Left ventricle myocardium inferior (tissue), 1 donor: Measurements from ENCODE around the gene KPNB1. TPM values are rescaled to one million over a fixed set of nuclear protein-coding genes. Genes with fewer than 3 reads are reported as not detected.

Experiments
- DNase-seq: peaks from one replicate; pipeline ENCODE4 v3.0.0-alpha.2; 2020
- H3K27ac ChIP-seq: fragments of 200-600 bp; replicated peaks from 2 replicates; pipeline ENCODE4 v1.8.0; 2021
- H3K27me3 ChIP-seq: fragments of 200-600 bp; 2 replicates; pipeline ENCODE4 v1.8.0; 2021; ENCODE audit warnings: low read depth
- H3K36me3 ChIP-seq: fragments of 200-600 bp; 2 replicates; pipeline ENCODE4 v1.8.0; 2021
- H3K4me1 ChIP-seq: fragments of 200-600 bp; 2 replicates; pipeline ENCODE4 v1.8.0; 2021
- H3K4me3 ChIP-seq: fragments of 200-600 bp; 2 replicates; pipeline ENCODE4 v1.8.0; 2021; ENCODE audit warnings: mild to moderate bottlenecking, moderate library complexity
- H3K9me3 ChIP-seq: fragments of 200-600 bp; replicated peaks from 2 replicates; pipeline ENCODE4 v1.8.0; 2021
- intact Hi-C: fragments of 100-400 bp; cut with micrococcal nuclease; formaldehyde crosslinking; loops from one replicate; pipeline ENCODE4 v1.11.0; 2022
- total RNA-seq: library from RNA; stranded (reverse); fragmentation: NEBNext Ultra II Directional; extraction: Animal tissue kit (Norgen Biotek cat#: 25700); gene quantifications from one replicate; pipeline ENCODE4 v1.2.1, GENCODE V29; 2021
- TF ChIP-seq, protein P1 (sequence below): fragments of 200-600 bp; IDR thresholded peaks from 2 replicates; pipeline ENCODE4 v1.8.0; 2021; ENCODE audit warnings: antibody characterized with exemption, mild to moderate bottlenecking, borderline replicate concordance
- donor health status: DM: no; HTN: yes; CAD: no; lungs with severe emphysema.

Gene KPNB1
- total RNA-seq, 1 donor from 2014 or later, result 173 TPM

- TF ChIP-seq, protein P1, sequence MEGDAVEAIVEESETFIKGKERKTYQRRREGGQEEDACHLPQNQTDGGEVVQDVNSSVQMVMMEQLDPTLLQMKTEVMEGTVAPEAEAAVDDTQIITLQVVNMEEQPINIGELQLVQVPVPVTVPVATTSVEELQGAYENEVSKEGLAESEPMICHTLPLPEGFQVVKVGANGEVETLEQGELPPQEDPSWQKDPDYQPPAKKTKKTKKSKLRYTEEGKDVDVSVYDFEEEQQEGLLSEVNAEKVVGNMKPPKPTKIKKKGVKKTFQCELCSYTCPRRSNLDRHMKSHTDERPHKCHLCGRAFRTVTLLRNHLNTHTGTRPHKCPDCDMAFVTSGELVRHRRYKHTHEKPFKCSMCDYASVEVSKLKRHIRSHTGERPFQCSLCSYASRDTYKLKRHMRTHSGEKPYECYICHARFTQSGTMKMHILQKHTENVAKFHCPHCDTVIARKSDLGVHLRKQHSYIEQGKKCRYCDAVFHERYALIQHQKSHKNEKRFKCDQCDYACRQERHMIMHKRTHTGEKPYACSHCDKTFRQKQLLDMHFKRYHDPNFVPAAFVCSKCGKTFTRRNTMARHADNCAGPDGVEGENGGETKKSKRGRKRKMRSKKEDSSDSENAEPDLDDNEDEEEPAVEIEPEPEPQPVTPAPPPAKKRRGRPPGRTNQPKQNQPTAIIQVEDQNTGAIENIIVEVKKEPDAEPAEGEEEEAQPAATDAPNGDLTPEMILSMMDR, result no peak
- no peak overlapping the region for H3K27ac ChIP-seq
- no peaks in the 10 kb centered on the region for H3K27me3 ChIP-seq
- peaks cover 71% of the 10 kb centered on the region for H3K4me1 ChIP-seq
- H3K4me3 ChIP-seq, result no peak overlapping the region
- DNase-seq, result no peak
- H3K36me3 ChIP-seq, result peaks cover 70% of the 10 kb centered on the region
- intact Hi-C loops, result no loop called here
- H3K9me3 ChIP-seq, result no peaks in the 10 kb centered on the region
Observed at GRCh38 chr17:47653442-47653841, 3.7 kb downstream of the KPNB1 start.

DNA sequence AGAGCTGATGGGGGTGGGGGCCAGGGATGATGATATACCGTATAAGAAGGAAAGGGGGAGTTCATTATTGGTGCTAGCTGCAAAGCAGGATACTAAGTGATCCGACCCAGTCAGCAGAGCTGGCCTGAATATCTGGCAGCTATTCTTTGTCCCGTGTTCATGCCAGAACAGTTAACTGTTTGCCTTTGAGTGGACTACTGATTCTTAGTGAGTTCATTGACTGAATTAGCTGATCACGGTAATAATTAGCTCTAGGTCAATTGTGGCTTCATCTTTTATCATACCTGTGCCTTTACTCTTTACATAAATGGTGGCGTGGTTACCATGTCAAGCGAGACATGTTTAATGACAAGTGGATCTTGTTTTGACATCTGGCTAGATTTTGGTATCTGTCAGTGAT, 5.3 kb downstream of the KPNB1 start:
- intact Hi-C loops, result no loop called here
- Histone ChIP-seq H3K27ac (peak overlapping the region; percentile 4), H3K27me3 (no peaks in the 10 kb centered on the region), H3K9me3 (no peaks in the 10 kb centered on the region), H3K36me3 (peaks cover 85% of the 10 kb centered on the region), H3K4me3 (peak overlapping the region; percentile 3), H3K4me1 (peaks cover 69% of the 10 kb centered on the region)
- TF ChIP-seq, protein P1, result no peak
- DNase-seq, result no peak

- peak overlapping the region; percentile 38 for H3K27ac ChIP-seq
- no peaks in the 10 kb centered on the region for H3K27me3 ChIP-seq
- peaks cover 27% of the 10 kb centered on the region for H3K4me1 ChIP-seq
- peaks cover 98% of the 10 kb centered on the region for H3K36me3 ChIP-seq
- no peaks in the 10 kb centered on the region for H3K9me3 ChIP-seq
- no peak for DNase-seq
- TF ChIP-seq, protein P1, result no peak
- no peak overlapping the region for H3K4me3 ChIP-seq
- intact Hi-C loops, result no loop called here
Observed at GRCh38 chr17:47660064-47660492, 10.4 kb downstream of the KPNB1 start.

GRCh38 chr17:47663912-47664623, 14.3 kb downstream of the KPNB1 start:
- no peak overlapping the region for H3K27ac ChIP-seq
- H3K36me3 ChIP-seq, result peaks cover 97% of the 10 kb centered on the region
- no peak overlapping the region for H3K4me3 ChIP-seq
- intact Hi-C loops, result no loop called here
- no peak for DNase-seq
- no peaks in the 10 kb centered on the region for H3K9me3 ChIP-seq
- H3K4me1 ChIP-seq, result peaks cover 8% of the 10 kb centered on the region
- no peaks in the 10 kb centered on the region for H3K27me3 ChIP-seq
- TF ChIP-seq, protein P1, result peak; percentile 80

- no peak overlapping the region for H3K4me3 ChIP-seq
- H3K36me3 ChIP-seq, result peaks cover 97% of the 10 kb centered on the region
- H3K27ac ChIP-seq, result no peak overlapping the region
- peaks cover 3% of the 10 kb centered on the region for H3K4me1 ChIP-seq
- no peaks in the 10 kb centered on the region for H3K27me3 ChIP-seq
- intact Hi-C loops, result no loop called here
- TF ChIP-seq, protein P1, result peak; percentile 4
- DNase-seq, result no peak
- no peaks in the 10 kb centered on the region for H3K9me3 ChIP-seq
Observed at GRCh38 chr17:47664624-47664941, 14.9 kb downstream of the KPNB1 start.
